Heart right ventricle (tissue), 16 donors: ENCODE data around the gene HS6ST1. TPM values are rescaled to one million over a fixed set of nuclear protein-coding genes. Genes with fewer than 3 reads are reported as not detected.

Source experiments
- ATAC-seq, 8 donors: fragments of 200-7000 bp; cut with Tn5 transposase; one replicate each; pipeline ENCODE4 v1.9.1; 2020; ENCODE audit warnings: mild to moderate bottlenecking in 8 of 8, moderate library complexity in 8 of 8, moderate number of reproducible peaks in 1 of 8
- DNase-seq, 2 donors: peaks; one replicate each; pipeline ENCODE4 v3.0.0-alpha.2; 2020
- H3K27ac ChIP-seq, 10 donors: fragments of 200-600 bp; sonication (generic) in 2 of 10; one replicate each; pipeline versions ENCODE4 v1.5.0 to v1.8.0; 2020 to 2022; ENCODE audit warnings: mild to moderate bottlenecking in 3 of 10
- H3K27me3 ChIP-seq, 7 donors: fragments of 200-600 bp; one replicate each; pipeline ENCODE4 v1.8.0; 2021 to 2022; ENCODE audit warnings: mild to moderate bottlenecking in 2 of 7
- H3K36me3 ChIP-seq, 9 donors: fragments of 200-600 bp; sonication (generic) in 1 of 9; one replicate each; pipeline versions ENCODE4 v1.5.0 to v1.8.0; 2020 to 2022; ENCODE audit warnings: mild to moderate bottlenecking in 2 of 9
- H3K4me1 ChIP-seq, 9 donors: fragments of 200-600 bp; sonication (generic) in 1 of 9; one replicate each; pipeline versions ENCODE4 v1.5.0 to v1.8.0; 2020 to 2022; ENCODE audit warnings: mild to moderate bottlenecking in 4 of 9
- H3K4me3 ChIP-seq, 10 donors: fragments of 200-600 bp; sonication (generic) in 2 of 10; one replicate each; pipeline versions ENCODE4 v1.5.0 to v1.8.0; 2020 to 2022; ENCODE audit warnings: mild to moderate bottlenecking in 7 of 10, moderate library complexity in 2 of 10
- H3K9me3 ChIP-seq, 11 donors: fragments of 200-600 bp in 10 of 11; sonication (generic) in 2 of 11; one replicate each; pipeline versions ENCODE4 v1.5.0 to v1.8.0; 2013 to 2022; ENCODE audit warnings: mild to moderate bottlenecking in 2 of 11, control low read depth in 1 of 11, moderate library complexity in 1 of 11
- WGBS, 2 donors: extraction: QIAGEN DNeasy Blood & Tissue Kit; methylation state at CpG; one replicate each; pipeline ENCODE4 v1.1.7; 2013; ENCODE audit warnings: inconsistent platforms in 1 of 2; 5-methylcytosine and 5-hydroxymethylcytosine counted together
- intact Hi-C, 10 donors: fragments of 100-400 bp; cut with DNase I; formaldehyde crosslinking; loops; one replicate each; pipeline versions ENCODE4 v1.11.1 to v1.14.2; 2022
- polyA plus RNA-seq, 2 donors: library from polyadenylated mRNA; stranded (reverse); fragments of 200-250 nt; gene quantifications; one replicate each; pipeline ENCODE4 v1.2.3, GENCODE V29; 2013
- total RNA-seq, 10 donors: library from RNA; stranded (reverse); fragmentation: NEBNext Ultra II Directional in 3 of 10; extraction: Animal tissue kit (Norgen Biotek cat#: 25700) in 3 of 10; gene quantifications; one replicate each; pipeline versions ENCODE4 v1.2.1 to v1.2.4, GENCODE V29; 2021 to 2023
- TF ChIP-seq, protein P1 (sequence below), 9 donors: fragments of 200-600 bp; sonication (generic) in 2 of 9; IDR thresholded peaks; one replicate each; pipeline versions ENCODE4 v1.5.0 to v1.8.0; 2021 to 2022; ENCODE audit warnings: antibody characterized with exemption in 9 of 9, mild to moderate bottlenecking in 5 of 9, moderate library complexity in 1 of 9
- donor health status: Arrhythmogenic right ventricular cardiomyopathy.
- donor health status: ischemic (EF 13 %, LVEDD 7.1; RV severe dilation, severe dysfunction).
- donor health status: healthy with polysubstance abuse.
- donor health status: DM: no; HTN: yes; CAD: no.
- donor health status: DM: no; HTN: no; CAD: no.
- donor health status: ischemic (EF 25% LVEDD 6.9; RV normal size, moderate dysfunction).
- donor health status: ischemic (EF 25% LVEDD 5.7; RV mildly dilated, moderate dysfunction).
- donor health status: healthy.
- donor health status: DM: yes; HTN: yes; CAD: no.
- donor health status: Ischemic cardiomyopathy.
- donor health status: ischemic (EF 35%, LVEDD 5.7; RV mildly dilated, moderate dysfunction).
- donor health status: nonischemic (EF 11% LVEDD 7.7; RV severe dilation, severe dysfunction).
- donor health status: DM: yes; HTN: yes; CAD: no.
- donor health status: PGD.
- donor health status: ischemic (EF 29% LVEDD 5.4; RV normal size, mild dysfunction).
- donor health status: nonischemic (EF 23%, LVEDD 6.1; RV moderate dilation, normal function).

HS6ST1 gene
- total and polyA plus RNA-seq, 12 donors, result 10.5 to 51.6 (median 18.2) TPM

GRCh38 chr2:128264881-128265607 is 53.6 kb downstream of the HS6ST1 start:
- H3K27me3 ChIP-seq, result no peaks in the 10 kb centered on the region
- intact Hi-C loops, result no loop called here
- H3K9me3 ChIP-seq, result no peaks in the 10 kb centered on the region
- ATAC-seq (no peak), DNase-seq (no peak)
- H3K27ac ChIP-seq, result no peak overlapping the region
- peaks cover 0 to 5% (median 0%) of the 10 kb centered on the region in 9 donors for H3K4me1 ChIP-seq
- H3K36me3 ChIP-seq, result peaks cover 0 to 5% (median 0%) of the 10 kb centered on the region in 9 donors
- no peak overlapping the region for H3K4me3 ChIP-seq
- TF ChIP-seq, protein P1, sequence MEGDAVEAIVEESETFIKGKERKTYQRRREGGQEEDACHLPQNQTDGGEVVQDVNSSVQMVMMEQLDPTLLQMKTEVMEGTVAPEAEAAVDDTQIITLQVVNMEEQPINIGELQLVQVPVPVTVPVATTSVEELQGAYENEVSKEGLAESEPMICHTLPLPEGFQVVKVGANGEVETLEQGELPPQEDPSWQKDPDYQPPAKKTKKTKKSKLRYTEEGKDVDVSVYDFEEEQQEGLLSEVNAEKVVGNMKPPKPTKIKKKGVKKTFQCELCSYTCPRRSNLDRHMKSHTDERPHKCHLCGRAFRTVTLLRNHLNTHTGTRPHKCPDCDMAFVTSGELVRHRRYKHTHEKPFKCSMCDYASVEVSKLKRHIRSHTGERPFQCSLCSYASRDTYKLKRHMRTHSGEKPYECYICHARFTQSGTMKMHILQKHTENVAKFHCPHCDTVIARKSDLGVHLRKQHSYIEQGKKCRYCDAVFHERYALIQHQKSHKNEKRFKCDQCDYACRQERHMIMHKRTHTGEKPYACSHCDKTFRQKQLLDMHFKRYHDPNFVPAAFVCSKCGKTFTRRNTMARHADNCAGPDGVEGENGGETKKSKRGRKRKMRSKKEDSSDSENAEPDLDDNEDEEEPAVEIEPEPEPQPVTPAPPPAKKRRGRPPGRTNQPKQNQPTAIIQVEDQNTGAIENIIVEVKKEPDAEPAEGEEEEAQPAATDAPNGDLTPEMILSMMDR (IDR thresholded peaks at IDR 0.05), result no peak
- 88 to 90% methylated on average over 12 of the region's 12 CpGs for WGBS, 2 donors

DNA sequence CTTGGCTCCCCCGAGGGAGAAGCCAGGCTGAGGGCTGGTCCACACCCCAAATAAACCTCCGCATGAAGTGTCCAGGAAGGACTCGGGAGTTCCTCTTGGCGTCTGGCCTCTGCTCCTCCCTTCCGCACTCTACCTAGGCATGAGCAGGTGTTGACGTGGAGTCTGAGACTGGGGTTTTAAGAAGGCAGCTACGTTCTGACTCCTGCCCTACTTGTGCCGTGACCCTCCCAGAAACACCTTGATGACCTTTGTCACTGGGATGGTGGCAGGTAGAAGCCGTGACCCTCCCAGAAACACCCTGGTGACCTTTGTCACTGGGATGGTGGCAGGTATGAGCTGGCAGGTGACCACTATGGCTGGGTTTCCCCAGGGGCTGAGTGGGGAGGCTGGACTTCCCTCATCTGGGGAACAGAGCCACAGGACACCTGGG is 54.8 kb downstream of the HS6ST1 start:
- intact Hi-C loops, result no loop called here
- Histone ChIP-seq H3K4me1 (peaks cover 0 to 5% (median 0%) of the 10 kb centered on the region in 9 donors), H3K4me3 (no peak overlapping the region), H3K27me3 (no peaks in the 10 kb centered on the region), H3K9me3 (no peaks in the 10 kb centered on the region), H3K27ac (no peak overlapping the region), H3K36me3 (peaks cover 0 to 5% (median 0%) of the 10 kb centered on the region in 9 donors)
- DNase-seq (no peak), ATAC-seq (no peak)
- TF ChIP-seq, protein P1 (IDR thresholded peaks at IDR 0.05), result no peak
- WGBS, 2 donors, result 88 to 90% methylated on average over 9 of the region's 9 CpGs

DNA sequence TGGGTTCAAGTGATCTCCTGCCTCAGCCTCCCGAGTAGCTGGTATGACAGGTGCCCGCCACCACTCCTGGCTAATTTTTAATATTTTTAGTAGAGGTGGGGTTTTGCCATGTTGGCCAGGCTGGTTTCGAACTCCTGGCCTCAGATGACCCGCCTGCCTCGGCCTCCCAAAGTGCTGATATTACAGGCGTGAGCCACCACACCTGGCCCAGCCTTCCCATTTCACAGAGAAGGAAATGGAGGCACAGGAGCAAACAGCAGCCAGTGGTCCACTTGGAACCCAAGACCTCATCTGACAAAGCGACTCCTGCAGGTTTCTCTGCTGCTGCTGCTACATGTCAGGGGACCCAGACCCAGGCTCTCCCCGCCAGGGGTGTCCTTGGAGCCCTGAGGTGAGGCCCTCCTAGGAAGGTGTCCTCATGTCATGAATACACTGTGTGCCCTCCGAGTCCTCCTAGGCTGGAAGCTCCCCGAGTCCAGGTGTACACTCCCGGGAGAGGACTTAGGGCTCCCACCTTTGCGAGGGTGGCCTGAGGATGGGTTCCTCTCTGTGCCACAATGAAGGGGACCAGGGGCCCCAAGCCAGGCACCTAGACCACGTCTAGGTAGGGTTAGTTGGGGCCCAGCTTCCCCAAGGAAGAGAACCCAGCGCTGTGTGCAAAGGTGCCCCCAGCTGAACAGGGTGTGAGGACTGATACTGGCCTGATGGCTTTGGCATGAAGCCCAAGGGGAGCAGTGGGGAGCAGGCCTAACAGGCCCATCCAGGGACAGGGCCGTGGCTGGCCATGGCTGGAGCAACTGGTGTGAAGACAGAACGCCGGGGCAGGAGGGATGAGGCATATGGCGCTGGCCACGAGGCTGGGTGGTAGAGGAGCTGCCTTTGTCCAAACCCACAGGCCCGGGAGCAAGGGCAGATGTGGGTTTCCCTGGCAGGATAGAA is 56.1 kb downstream of the HS6ST1 start:
- 93 to 94% methylated on average over 20 of the region's 20 CpGs for WGBS, 2 donors
- DNase-seq (no peak), ATAC-seq (no peak)
- Histone ChIP-seq H3K9me3 (no peaks in the 10 kb centered on the region), H3K4me1 (peaks cover 0 to 5% (median 0%) of the 10 kb centered on the region in 9 donors), H3K27ac (no peak overlapping the region), H3K27me3 (no peaks in the 10 kb centered on the region), H3K4me3 (no peak overlapping the region), H3K36me3 (peaks cover 0 to 2% (median 0%) of the 10 kb centered on the region in 9 donors)
- TF ChIP-seq, protein P1 (IDR thresholded peaks at IDR 0.05), result no peak
- intact Hi-C loops, result no loop called here
